Esophagus muscularis mucosa (tissue), 4 donors: ENCODE data around the gene SLC35B2. TPM values are rescaled to one million over a fixed set of nuclear protein-coding genes. Genes with fewer than 3 reads are reported as not detected.

Experiments
- DNase-seq: peaks from one replicate; pipeline ENCODE4 v3.0.0-alpha.2; 2017; ENCODE audit errors: extremely low spot score
- H3K27ac ChIP-seq, 4 donors: fragments of 200-600 bp; sonication (generic); replicated peaks in 1 of 4; 1 replicate in 3 of 4; 2 replicates in 1 of 4; pipeline ENCODE4 v1.5.1; 2016 to 2019; ENCODE audit warnings: mild to moderate bottlenecking in 1 of 4
- H3K27me3 ChIP-seq, 4 donors: fragments of 200-600 bp; sonication (generic); one replicate each; pipeline versions ENCODE4 v1.5.1 to v1.6.0; 2016 to 2019
- H3K36me3 ChIP-seq, 4 donors: fragments of 200-600 bp; sonication (generic); one replicate each; pipeline ENCODE4 v1.5.1; 2016 to 2019
- H3K4me1 ChIP-seq, 4 donors: fragments of 200-600 bp; sonication (generic); one replicate each; pipeline ENCODE4 v1.5.1; 2016 to 2019
- H3K4me3 ChIP-seq, 4 donors: fragments of 200-600 bp; sonication (generic); 1 replicate in 2 of 4; 2 replicates in 2 of 4; pipeline ENCODE4 v1.5.1; 2016 to 2019; ENCODE audit warnings: mild to moderate bottlenecking in 4 of 4, moderate library complexity in 1 of 4
- H3K9me3 ChIP-seq, 4 donors: fragments of 200-600 bp; sonication (generic); 1 replicate in 3 of 4; 2 replicates in 1 of 4; pipeline ENCODE4 v1.5.1; 2016 to 2019
- EP300 ChIP-seq: sonication (generic); formaldehyde crosslinking; IDR thresholded peaks from one replicate; pipeline ENCODE4 v1.6.1; 2017; ENCODE audit warnings: antibody characterized with exemption
- POLR2A ChIP-seq: fragments of 450-650 bp; IDR thresholded peaks from one replicate; pipeline ENCODE4 v1.6.1; 2017; ENCODE audit warnings: antibody characterized with exemption, moderate library complexity, mild to moderate bottlenecking, low read depth
- POLR2AphosphoS5 ChIP-seq, 2 donors: sonication (generic); formaldehyde crosslinking; IDR thresholded peaks; one replicate each; pipeline ENCODE4 v1.6.1; 2017; ENCODE audit warnings: antibody characterized with exemption in 2 of 2
- WGBS: methylation state at CpG from one replicate; pipeline ENCODE4 v1.1.5; 2018; 5-methylcytosine and 5-hydroxymethylcytosine counted together
- intact Hi-C: fragments of 100-400 bp; cut with DNase I; formaldehyde crosslinking; loops from one replicate; pipeline ENCODE4 v1.15.1; 2023
- total RNA-seq, 4 donors: library from RNA; depleted of rRNA; stranded (reverse); fragments of >200 nt; gene quantifications; one replicate each; pipeline versions ENCODE4 v1.1.0 to v1.2.1, GENCODE V29; 2016
- TF ChIP-seq, protein P1 (sequence below), 3 experiments: fragments of 200-600 bp in 2 of 3; fragments of 450-650 bp in 1 of 3; sonication (generic) in 2 of 3; IDR thresholded peaks; one replicate each; pipeline ENCODE4 v1.5.1; 2017 to 2019; ENCODE audit warnings: antibody characterized with exemption in 3 of 3, mild to moderate bottlenecking in 2 of 3, moderate library complexity in 1 of 3

SLC35B2 gene
- total RNA-seq, 4 donors from 2014 or later, result 22.8 to 37.9 (median 32.6) TPM

DNA sequence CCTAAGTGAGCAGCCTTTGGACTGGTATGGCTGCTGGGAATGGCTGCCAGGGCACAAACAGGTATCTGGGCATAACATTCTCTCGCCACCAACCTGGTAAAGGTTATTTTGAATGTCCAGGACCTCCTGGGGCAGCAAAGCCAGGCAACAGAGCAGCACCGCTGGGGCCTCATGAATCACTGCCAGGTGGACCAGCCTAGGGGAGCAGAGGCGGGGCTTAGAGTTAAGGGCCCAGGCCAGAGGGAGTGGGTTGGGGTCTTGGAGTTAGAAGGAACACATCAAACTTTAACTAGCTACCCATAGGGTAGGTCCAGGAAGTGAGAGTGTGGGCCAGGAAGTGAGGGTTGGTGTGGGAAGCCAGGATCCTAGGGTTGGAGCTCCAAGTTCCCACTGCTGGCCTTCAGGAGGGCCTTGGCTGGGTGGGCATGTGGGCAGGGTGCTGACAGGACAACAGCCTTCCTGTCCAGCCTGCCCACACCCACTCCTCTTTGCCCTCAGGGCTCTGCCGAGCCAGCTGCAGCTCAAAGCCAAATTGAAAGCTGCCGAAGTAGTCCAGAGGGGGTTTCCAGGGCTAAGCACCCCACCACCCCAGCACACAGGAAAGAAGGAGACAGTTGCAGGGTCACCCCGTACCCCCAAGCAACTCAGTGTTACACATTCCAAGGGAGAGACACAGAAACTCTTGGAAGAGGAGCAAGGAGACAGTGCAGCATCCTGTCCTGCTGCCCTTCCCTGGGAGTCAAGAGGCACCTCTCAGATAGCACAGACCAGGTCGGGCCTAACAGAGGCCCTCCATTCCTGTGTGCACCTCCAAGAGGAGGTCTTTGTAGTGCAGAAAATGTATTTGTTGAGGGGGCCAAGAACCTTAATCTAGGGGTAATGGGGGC lies 5.4 kb upstream of the SLC35B2 start:
- TF ChIP-seq POLR2A (no peak), EP300 (no peak), POLR2AphosphoS5 (IDR thresholded peaks at IDR 0.05) (no peak)
- TF ChIP-seq, protein P1, sequence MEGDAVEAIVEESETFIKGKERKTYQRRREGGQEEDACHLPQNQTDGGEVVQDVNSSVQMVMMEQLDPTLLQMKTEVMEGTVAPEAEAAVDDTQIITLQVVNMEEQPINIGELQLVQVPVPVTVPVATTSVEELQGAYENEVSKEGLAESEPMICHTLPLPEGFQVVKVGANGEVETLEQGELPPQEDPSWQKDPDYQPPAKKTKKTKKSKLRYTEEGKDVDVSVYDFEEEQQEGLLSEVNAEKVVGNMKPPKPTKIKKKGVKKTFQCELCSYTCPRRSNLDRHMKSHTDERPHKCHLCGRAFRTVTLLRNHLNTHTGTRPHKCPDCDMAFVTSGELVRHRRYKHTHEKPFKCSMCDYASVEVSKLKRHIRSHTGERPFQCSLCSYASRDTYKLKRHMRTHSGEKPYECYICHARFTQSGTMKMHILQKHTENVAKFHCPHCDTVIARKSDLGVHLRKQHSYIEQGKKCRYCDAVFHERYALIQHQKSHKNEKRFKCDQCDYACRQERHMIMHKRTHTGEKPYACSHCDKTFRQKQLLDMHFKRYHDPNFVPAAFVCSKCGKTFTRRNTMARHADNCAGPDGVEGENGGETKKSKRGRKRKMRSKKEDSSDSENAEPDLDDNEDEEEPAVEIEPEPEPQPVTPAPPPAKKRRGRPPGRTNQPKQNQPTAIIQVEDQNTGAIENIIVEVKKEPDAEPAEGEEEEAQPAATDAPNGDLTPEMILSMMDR (IDR thresholded peaks at IDR 0.05), result no peak
- H3K27ac ChIP-seq, result no peak overlapping the region
- H3K27me3 ChIP-seq, result no peaks in the 10 kb centered on the region
- intact Hi-C loops, result no loop called here
- H3K4me3 ChIP-seq, result peak overlapping the region; percentile 75 to 86 (median 80)
- H3K9me3 ChIP-seq, result no peaks in the 10 kb centered on the region
- DNase-seq, result no peak
- WGBS, result 84% methylated on average over 7 of the region's 7 CpGs
- H3K36me3 ChIP-seq, result peaks cover 0 to 27% (median 10%) of the 10 kb centered on the region in 4 donors
- peaks cover 24 to 49% (median 38%) of the 10 kb centered on the region in 4 donors for H3K4me1 ChIP-seq

DNA sequence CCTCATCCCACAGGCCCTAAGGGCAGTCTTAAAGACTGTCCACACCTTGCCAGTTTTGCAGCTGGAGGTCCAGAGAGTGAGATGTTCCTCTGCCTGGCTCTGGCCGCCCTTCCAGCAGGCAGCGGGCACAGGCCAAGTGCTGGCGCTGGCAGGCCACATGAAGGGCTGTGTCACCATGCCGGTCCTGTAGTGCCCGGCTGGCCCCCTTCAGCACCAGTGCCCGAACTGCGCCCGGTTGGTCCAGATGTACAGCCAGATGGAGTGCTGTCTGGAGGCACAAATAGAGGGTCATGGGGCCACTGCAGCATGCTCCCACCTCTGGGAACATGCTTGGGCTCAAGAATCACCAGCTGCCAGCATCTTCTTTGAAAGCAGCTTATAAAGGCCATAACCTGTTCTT lies 4.3 kb upstream of the SLC35B2 start:
- Histone ChIP-seq H3K36me3 (peaks cover 0 to 27% (median 10%) of the 10 kb centered on the region in 4 donors), H3K9me3 (no peaks in the 10 kb centered on the region), H3K27me3 (no peaks in the 10 kb centered on the region), H3K27ac (no peak overlapping the region), H3K4me1 (peaks cover 26 to 56% (median 43%) of the 10 kb centered on the region in 4 donors), H3K4me3 (no peak overlapping the region)
- TF ChIP-seq POLR2A, result no peak
- TF ChIP-seq, protein P1 (IDR thresholded peaks at IDR 0.05), result no peak
- TF ChIP-seq POLR2AphosphoS5 (IDR thresholded peaks at IDR 0.05), result no peak
- no peak for TF ChIP-seq EP300
- intact Hi-C loops, result no loop called here
- no peak for DNase-seq
- 95% methylated on average over 4 of the region's 8 CpGs for WGBS

DNA sequence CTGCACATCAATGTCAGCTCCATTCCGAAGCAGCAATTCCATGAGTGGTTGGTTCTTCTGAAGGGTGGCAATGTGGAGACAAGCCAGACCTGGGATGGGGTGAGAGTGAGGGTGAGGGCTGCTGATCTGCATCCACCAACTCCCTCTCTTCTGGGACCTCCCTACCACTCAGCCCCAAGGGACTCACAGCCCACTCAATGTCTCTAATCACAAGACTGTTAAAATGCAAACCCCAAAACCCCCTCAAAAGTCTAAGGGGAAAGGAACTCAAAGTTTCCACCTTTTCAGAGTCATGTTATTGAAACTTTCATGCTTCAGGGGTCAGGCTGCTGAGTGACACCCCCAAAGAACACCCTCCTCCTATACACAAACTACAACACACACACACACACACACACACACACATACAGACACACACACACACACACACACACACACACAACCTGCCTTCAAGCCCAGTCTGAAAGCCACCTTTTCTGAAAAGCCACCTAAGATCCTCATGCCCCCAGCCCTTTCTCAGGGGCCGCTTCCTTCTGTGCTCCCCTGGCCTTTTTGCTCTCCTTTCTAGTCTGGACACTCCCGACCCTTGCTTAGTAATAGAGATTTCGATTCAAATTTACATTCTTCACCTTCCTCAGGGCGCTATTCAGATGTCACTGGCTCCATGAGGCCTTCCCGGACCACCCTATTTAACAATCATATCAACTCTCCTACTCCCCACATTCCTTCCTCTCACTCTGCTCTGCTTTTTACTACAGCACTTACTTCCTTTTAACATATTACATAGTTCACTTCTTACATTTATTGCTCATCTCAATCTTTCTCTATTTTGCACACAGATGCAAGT lies 3.3 kb upstream of the SLC35B2 start:
- Histone ChIP-seq H3K36me3 (peaks cover 0 to 30% (median 14%) of the 10 kb centered on the region in 4 donors), H3K4me1 (peaks cover 35 to 62% (median 50%) of the 10 kb centered on the region in 4 donors), H3K27me3 (no peaks in the 10 kb centered on the region), H3K4me3 (no peak overlapping the region), H3K27ac (no peak overlapping the region), H3K9me3 (no peaks in the 10 kb centered on the region)
- intact Hi-C loops, result no loop called here
- TF ChIP-seq POLR2A (no peak), EP300 (no peak), POLR2AphosphoS5 (IDR thresholded peaks at IDR 0.05) (no peak)
- TF ChIP-seq, protein P1 (IDR thresholded peaks at IDR 0.05), result no peak
- 93% methylated on average over 6 of the region's 6 CpGs for WGBS
- DNase-seq, result no peak

DNA sequence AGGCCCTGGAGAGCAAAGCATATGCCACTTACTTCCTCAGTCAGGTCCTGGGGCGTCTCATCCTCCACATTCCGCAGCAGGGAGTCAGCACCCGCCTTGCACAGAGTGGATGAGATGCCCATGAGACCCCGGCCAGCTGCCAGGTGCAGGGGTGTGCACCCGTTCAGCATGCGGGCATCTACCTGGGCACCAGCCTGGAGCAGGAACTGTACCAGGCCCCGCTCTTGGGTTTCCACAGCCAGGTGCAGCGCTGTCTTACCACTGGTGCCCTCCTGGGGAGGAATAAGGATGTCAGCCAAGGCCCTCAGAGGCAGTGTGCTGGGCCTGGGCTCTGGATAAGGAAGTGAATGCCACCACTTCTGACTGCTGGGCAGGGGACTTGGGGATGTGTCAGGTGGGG lies 2.7 kb upstream of the SLC35B2 start:
- H3K4me3 ChIP-seq, result no peak overlapping the region
- no peak for DNase-seq
- no peak overlapping the region for H3K27ac ChIP-seq
- no peaks in the 10 kb centered on the region for H3K27me3 ChIP-seq
- H3K4me1 ChIP-seq, result peaks cover 37 to 64% (median 53%) of the 10 kb centered on the region in 4 donors
- 60% methylated on average over 1 of the region's 8 CpGs for WGBS
- H3K36me3 ChIP-seq, result peaks cover under 1 to 37% (median 21%) of the 10 kb centered on the region in 4 donors
- no peak for TF ChIP-seq EP300
- TF ChIP-seq, protein P1 (IDR thresholded peaks at IDR 0.05), result no peak
- TF ChIP-seq POLR2A, result no peak
- TF ChIP-seq POLR2AphosphoS5 (IDR thresholded peaks at IDR 0.05), result no peak
- intact Hi-C loops, result no loop called here
- H3K9me3 ChIP-seq, result no peaks in the 10 kb centered on the region
